CD4-positive, alpha-beta T cell treated with Interferon gamma for 1 hour (primary cell): ENCODE measurements around the gene RFX2.
A peak's percentile ranks its signal among the peaks of the same experiment; 100 is the strongest.
"Not testable (repeated sequence)": the region's sequence is repeated elsewhere in the genome, so short reads cannot be mapped to it uniquely, and the experiment has no call there.

Experiments used
- DNase-seq: peaks from one replicate; pipeline ENCODE4 v3.0.0-alpha.2; 2020

RFX2 gene

DNA sequence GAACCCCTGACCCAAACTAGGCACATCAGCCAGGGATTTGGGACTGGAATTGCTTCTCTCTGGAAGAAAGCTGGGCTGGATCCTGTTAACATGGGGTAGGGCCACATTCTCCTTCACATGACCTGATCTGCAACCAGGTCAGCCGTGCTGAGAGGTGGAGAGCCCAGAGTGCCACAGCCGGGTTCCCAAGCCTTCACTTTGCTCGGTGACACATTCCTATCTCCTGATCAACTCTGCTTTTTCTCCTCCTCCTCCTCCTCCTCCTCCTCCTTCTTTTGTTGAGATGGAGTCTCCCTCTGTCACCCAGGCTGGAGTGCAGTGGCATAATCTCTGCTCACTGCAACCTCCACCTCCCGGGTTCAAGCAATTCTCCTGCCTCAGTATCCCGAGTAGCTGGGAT lies 124.5 kb downstream of the RFX2 start:
- DNase-seq: not testable (repeated sequence)

DNA sequence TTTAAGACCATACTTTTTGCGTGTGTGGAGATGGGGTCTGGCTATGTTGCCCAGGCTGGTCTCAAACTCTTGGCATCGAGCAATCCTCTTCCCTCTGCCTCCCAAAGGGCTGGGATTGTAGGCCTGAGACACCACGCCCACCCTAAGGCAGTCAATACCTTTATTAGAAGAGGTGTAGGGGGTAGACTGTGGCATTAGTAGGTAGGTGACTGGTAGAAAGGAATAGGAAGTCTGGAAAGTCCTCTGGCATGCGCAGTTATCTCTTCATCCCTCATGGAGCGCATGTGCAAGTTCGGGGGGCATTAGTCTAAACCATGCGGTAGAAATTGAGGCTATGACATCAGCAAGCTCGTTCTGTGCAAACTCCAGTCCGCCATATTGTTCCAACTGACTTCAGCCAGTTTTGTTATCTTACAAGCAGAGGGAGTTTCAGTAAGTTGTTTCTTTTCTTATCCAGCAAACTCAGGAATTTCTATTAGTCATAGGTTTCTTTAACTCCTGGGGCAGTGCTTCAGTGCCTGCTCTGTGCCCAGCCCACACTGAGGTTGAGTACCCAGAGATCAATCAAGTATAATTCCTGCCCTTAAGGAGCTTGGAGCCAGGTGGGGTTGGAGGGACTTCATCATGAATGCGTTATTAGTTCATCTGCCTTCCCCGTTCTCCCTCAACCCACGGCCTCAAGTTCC lies 125.1 kb downstream of the RFX2 start:
- no peak for DNase-seq

DNA sequence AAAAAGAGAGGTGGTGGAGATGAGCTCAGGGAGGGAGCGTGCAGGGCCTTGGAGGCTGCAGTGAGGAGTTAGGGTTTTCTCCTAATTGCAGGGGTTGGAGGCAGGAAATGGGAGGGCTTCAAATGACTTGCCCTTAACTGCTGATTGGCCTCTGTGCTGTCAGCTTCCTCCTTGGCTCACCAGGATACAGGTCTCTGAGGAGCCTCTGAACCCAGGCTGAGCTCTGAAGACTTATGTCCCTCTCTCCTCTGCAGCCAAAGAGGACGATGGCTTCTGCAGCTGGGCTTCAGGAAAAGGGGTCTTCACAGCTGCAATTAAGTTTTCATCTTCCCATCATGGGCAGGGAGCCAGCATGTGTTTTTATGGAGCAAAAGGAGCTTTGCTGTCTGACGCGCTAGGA lies 125.7 kb downstream of the RFX2 start:
- DNase-seq: no peak

DNA sequence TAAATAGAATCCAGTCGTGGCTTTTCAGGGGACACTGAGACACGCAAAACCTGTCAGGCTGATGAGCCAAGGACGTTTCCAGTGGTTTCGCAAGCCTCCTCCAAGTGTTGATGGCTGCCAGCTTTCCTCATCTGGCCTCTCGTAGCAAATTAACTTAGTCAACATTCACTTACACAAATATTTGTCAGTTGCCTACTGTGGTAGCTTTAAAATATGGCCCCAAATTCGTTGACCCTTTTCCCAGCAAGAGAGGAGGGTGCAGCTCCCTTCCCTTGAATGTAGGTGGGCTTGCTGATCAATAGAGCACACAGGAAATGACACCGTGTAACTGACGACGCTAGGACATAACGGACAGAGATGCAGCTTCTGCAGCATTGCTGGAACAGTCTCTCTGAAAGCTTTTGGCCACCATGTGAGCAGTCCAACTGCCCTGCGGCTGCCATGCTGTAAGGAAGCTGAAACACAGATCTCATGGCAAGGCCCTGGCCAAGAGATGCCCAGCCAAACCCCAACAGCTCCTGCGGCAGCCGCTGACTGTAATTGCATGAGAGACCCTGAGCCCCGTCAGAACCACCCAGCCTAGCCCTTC lies 126.8 kb downstream of the RFX2 start:
- no peak for DNase-seq

DNA sequence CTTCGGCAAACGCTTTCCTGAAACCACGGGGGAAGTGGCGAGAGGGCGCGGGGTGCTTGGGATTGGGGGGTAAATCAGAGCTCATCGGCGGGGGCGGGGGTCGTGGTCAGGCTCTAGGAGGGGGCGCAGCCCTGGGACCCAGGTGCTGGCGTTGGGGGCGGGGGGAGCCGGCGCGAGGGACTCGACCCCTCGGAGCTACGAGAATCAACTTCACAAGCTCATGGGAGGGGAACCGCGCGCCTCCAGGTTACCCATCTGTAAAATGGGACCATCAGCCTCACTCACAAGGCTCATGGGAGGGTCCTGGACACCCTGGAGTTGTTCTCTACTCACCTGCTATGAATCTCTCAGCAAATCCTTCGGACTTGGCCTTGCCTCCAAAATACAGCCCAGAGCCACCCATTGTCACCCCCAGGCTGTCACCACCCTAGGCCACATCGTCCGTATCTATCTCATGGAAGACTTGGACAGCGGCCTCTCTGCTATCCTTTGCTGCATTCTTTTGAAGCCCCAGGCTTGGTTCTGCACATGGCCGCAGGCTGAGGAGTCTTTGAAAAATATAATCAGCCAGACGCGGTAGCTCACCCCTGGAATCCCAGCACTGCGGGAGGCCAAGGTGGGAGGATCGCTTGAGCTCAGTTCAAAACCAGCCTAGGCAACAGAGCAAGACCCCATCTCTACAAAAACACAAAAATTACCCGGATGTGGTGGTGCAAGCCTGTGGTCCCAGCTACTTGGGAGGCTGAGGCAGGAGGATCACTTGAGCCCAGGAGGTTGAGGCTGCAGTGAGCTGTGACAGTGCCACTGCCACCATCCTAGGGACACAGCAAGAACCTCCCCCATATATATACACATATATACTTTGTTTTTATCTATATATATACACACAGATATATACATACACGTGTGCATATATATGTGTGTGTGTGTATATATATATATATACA lies 131.4 kb downstream of the RFX2 start:
- no peak for DNase-seq

DNA sequence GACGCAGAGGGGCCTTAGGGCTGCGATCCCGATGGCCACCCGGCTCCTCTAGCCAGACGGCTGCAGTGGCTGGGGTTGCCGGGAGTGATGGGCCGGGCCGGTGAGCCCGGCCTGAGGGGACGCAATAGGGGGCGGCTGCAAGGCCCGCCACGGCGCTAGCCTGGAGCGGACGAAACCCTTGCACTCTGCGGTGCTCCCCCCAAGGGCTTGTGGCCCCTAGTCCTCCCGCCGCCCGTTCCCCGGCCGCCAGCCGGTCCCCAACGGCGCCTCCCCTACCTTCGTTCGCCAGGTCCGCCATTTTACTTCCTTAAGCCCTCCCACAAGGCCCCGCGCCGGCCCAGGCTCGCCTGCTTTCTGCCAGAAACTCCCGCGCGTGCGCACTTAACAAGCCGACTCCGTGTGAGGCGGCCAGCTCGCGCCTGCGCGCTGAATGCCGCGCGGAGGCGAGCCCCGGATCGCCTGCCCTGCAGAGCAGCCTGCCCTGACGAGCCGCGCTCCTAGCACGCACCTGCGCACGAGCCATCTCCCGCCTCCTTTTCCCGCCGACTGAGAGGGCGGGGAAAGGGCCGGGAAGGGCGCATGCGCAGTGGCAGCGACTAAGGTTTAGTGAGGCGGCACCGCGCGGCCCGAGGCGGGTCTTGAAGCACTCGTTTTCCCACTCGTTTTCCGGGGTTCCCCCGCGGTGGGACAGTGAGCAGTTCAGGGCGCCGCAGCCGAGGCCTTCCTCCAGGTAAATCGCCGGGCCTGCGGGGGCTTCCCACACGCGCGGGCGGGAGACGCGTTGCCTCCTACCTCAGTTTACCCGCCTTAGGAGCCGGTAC lies 132.3 kb downstream of the RFX2 start, which contains the start of gene RANBP3:
RANBP3 (minus strand) TSS at position 356 of the 821 bp plus-strand sequence; CDS start at position 298, 58 bp downstream.
- DNase-seq: peak; percentile 100

DNA sequence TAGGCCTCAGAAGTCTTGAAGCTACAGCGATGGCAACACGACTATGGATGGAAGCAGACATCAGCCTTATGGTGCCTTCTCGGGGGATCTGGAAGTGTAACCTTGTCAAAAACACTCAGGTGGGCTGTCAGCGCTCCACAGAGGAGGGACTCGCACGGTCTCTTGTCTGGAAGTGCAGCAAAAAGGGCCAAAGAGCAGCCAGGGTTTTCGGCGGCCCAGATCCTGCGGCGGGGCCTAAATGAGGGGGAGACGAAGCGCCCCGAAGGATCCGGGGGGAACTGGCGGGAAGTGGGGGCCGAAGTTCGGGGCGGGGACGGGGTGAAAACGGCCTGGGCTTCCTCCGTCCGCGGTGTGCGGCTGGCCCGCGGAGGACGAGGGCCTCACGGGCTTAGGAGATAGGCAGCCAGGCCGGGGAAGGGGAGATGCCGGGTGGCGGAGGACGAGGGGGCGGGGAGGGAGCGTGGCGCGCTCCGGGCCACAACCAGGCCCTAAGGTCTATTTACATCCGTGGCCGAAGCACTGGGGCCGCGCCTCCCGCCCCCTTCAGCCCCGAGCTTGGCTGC lies 133.0 kb downstream of the RFX2 start:
- DNase-seq: no peak

DNA sequence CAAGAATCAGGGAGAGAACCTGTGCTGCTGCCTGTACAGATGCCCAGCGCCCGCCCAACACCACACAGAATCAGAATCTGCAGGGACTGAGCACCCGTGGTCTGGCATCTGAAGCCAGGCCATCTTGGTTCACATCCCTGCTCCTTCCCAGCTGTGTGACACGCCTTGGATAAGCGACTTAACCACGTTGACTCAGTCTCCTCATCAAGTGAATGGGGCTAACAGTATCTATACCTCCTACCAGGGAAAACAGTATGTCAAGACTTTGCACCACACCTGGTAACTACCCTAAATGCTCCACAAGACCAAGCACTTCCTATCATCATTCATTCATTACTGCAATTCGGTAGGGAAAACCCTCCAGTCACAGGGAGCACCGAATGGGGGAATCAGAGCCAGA lies 133.5 kb downstream of the RFX2 start:
- no peak for DNase-seq

DNA sequence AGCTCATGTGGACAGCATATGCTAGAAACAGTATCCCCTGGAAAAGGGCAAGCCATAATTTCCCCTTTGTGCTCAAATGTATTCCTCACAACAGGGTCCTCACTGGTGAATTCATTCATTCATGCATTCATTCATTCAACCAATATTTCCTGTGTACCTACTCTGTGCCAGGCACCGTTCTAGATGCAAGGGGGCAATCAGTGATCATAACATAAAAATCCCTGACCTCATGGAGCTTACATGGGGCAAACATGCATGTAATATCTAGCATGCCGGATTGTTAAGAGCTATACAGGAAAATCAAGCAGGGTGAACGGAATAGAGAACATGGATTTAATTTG lies 134.9 kb downstream of the RFX2 start:
- DNase-seq: no peak

DNA sequence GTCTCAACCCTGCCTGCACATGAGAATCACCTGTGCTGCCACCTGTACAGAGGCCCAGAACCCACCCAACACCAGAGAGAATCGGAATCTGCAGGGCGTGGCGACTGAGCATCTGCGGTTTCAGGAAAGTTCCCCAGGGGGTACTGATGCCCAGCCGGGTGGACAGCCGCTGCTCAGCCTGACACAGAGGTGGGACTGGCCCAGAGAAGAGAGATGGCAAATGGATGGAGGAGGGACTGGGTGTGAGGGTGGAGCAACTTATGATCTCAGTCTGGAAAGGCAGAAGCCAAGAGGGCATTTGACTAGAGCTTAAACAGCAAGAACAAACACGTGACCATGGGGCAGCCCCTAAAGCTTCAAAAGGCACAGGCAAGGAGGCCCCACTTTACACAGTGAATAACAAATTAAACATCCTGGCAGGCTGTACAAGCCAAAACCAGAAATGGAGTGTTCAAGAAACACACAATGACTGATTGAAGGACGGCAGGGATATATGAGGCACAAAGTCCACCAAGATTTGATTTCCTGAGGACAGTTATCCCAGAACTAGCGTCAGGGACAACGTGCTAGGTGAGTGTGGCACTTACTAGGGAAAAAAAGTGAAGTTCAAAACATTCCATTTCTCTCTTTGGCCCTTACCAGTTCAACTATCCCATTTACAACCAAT lies 135.4 kb downstream of the RFX2 start:
- DNase-seq: peak; percentile 38

DNA sequence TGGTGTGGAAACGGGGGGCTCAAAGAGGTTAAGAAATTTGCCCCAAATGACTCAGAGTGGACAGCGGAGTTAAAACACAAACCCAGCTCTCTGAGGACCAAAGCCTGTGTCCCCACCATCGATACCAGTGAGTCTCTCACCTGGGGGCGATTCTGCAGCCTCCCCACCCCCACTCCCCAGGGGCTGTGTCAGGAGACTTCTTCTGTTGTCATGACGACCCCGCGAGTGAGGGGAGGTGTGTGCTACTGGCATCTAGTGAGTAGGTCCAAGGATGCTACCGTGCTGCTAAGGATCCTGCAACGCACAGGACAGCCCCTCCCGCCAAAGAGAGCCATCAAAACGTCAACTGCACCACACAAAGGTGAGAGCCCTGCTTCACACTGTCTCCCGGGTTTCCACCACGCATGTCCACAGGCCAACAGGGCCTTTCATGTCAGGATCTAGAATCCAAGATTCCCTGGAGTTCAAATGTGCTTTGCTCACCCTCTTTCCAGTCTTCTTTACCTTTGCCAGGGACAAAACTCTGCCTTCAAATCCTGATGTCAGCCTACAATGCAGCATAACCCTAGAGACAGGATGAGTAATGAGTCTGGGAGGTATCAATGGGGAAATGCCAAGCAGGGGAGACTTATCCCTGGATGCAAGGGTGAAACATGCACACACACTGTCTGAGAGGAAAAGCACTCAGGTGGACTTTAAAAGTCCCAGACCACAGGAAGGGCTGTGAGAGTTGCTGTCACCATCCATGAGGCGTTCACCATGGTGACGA lies 136.2 kb downstream of the RFX2 start:
- no peak for DNase-seq

DNA sequence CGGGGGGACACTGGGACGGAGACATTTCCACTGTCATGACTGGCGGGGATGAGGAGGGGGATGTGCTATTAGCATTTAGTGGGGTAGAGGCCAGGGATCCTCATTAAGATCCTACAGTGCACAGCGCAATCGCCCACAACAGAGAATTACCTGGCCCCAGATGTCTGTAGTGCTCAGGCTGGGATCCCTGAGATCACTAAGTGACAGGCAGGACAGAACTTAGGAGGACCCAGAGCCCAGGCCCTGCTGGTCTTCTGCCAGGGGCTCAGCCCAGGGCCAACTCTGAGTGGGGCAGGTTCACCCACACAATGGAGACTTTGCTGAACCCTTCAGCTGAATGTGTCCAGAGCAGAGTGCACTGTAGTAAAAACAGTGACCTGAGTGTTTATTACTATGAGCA lies 136.9 kb downstream of the RFX2 start:
- no peak for DNase-seq

DNA sequence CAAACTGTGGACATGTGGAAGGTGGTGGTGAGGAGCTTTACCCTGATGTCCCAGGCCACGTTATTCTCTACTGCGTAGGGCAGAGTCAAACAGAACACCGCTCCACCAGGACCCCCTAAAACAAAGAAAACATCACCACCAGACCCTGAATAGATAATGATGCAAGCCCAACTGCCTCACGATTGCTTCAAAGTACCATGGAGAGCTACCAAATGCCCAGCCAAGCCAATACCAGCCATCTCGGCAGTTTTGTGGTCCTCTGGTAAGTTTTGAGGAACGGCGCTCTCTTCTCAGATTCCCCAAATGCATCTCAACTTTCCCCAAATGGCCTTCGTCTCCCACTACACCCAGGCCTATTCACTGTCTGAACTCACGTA lies 138.0 kb downstream of the RFX2 start:
- DNase-seq: no peak

DNA sequence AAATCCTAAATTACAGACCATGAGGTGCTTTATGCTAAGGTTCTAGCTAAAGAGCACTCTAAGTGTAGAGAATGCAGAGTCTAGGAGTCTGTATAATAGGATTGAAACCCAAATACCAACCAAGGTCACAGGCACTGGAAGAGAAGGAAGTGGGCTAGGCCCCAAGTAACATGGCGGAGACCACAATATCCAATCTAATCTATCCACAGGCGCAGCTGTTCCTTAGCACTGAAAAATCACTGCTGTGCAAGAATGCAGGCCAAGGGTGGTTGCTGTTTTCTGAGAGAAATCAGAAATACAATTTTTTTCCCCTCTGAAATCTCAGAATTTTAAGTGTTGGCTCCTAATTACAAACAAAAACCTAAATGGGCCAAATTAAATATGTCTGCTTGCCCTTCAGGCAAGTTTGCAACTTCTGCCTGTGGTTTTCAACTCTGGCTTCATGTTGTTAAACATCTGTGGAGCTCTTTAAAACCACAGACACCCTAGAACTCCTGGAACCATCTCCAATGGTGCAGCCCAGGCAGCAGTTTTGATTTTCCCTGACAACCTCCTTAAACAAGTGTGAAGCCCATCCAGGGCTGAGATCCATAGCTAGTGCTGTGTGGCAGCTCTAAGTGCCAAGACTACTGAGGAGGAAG lies 138.5 kb downstream of the RFX2 start:
- no peak for DNase-seq

DNA sequence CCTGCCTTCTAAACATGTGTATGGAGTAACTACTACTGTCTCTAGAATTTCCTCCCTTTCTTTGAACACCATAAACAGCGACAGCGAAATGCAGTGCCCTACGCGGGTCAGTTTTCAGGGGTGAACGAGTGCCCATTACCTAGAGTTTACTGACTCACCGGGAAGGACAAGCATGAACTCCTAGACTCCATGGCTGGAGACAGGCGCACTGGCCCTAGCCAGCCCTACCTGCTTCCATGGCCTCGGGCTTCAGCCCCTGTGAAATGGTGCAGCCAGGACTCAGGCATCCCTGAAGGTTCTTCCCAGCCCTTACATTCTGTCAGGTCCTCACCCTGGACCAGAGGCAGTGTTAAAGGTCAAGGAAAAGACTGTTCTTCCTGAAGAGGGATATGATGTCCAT lies 140.8 kb downstream of the RFX2 start:
- DNase-seq: no peak

DNA sequence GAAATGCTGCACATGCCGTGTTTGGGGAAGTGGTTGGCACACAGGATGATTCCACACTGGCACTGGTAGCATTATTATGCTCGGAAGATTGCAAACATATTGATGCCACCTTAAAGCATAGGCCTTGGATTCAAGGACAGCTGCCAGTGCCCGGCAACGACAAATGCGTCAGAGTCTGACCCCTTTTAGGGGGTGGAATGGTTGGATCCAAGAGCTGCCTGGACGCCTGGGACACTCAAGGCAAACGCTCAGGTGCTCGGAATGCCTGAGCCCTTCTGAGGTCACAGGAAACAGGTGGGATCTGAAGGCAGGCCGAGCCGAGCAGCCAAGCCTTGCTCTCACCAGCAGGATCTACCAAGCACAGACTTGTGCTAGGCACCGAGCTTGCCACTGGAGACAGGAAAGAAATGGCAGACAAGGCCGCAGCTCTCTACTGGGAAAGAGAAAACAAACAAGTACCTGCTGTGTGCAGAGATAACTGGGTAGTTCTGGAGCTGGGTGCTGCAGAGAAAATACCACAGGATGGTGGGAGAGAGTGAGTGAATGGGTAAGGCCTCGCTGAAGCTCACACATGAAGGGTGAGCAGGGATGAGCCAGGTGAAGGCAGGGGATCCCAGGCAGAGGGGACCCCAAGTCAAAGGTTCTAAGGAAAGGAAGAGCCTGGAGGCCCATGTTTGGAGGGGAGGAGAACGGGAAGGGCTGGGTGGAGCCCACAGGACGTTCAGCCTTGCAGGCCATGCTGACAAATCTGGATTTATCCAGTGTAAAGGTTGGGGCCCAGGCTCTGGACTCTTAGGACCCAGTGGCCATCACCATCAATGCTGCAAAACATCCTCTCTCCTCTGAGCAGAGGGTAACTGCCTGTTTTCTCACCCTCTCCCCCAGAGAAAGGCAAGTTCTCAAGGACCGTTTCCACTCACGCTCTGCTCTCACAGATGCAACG lies 141.6 kb downstream of the RFX2 start:
- no peak for DNase-seq

DNA sequence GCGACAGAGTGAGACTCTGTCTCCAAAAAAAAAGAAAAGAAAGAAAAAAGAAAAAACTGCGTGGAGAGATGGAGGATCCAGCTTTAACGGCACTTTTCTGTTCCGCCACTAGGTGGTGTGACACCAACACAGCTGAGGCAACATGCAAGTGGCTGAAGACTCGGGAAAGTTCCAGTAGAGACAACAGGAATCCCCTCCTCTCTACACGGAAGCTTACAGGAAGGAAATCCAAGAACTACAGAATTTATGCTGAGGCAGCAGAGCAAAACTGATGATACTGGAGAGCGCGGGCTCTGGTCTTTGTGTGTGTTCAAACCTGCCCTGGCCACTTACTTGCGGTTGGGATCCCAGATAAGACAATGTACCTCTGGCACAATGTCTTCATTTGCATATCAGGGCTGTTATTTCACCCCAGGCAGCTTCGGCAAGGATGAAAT lies 142.3 kb downstream of the RFX2 start:
- DNase-seq: peak; percentile 45

DNA sequence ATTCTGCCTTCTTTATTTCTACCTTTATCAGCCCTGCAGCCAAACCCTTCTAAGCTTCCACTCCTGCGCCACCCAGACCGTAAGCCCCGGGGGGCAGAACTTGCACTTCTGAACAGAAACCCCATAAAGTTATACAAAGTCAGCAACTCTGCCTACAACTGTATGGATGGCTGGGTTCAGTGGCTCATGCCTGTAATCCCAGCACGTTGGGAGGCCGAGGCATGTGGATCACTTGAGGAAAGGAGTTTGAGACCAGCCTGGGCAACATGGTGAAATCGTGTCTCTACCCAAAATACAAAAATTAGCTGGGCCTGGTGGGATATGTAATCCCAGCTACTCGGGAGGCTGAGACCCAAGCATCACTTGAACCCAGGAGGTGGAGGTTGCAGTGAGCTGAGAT lies 142.7 kb downstream of the RFX2 start:
- DNase-seq: no peak

DNA sequence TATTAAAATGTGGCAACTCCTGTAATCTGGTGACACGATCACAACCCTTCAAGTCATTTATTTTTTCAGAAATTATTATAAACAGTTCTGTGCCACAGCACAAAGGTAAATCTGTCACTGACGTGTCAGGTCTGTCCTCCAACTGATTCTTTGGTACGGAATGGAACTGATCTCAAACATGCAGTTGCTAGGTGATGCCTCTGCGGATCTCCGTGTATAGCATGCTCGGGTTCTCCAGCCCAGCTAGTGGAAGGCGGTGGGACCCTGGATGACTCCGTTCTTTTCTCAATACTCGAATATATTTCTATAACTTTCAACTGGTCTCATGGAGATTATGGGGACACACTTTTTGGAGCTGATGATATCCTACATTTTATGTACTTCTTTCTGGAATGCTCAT lies 143.4 kb downstream of the RFX2 start:
- DNase-seq: no peak

DNA sequence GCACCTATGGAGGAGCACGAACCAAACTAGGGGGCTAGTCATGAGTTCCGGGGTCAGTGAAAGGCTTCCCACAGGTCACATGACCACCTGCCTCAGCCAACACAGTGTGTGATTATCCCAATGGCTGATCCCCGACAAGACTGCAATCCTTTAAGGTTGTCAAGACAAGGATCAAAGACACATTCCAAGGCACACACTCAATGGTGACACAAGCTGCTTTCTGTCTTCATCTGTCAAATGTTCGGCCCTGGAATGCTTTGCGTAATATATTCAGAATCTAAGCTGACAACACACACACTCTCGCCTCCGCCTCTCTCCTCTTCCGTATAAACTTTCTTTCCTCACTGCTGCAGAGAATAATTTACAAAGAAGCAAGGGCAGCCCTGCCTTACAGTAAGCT lies 144.1 kb downstream of the RFX2 start:
- DNase-seq: no peak
